Epithelial cell of proximal tubule (primary cell): Measurements from ENCODE around the gene GALNT2. TPM values are rescaled to one million over a fixed set of nuclear protein-coding genes. Genes with fewer than 3 reads are reported as not detected.

Experiments used
- DNase-seq: peaks from one replicate; pipeline ENCODE4 v3.0.0-alpha.2; 2011; ENCODE audit warnings: low read depth
- H3K4me3 ChIP-seq: 2 replicates; pipeline ENCODE4 v1.5.1; 2011; ENCODE audit warnings: low read depth, mild to moderate bottlenecking, low read length
- CTCF ChIP-seq: conservative IDR thresholded peaks from 2 replicates; pipeline ENCODE4 v1.5.1; 2012; ENCODE audit warnings: low read depth, mild to moderate bottlenecking, low read length
- total RNA-seq: library from RNA; depleted of rRNA; stranded (reverse); fragments of >200 nt; gene quantifications from 2 replicates; pipeline ENCODE4 v1.2.3, GENCODE V29; 2015

GALNT2 gene
- total RNA-seq, 1 donor from 2014 or later = 52.1 TPM

- H3K4me3 ChIP-seq = no peak overlapping the region
- TF ChIP-seq CTCF = no peak
- no peak for DNase-seq
Measured at GRCh38 chr1:230126529-230127104, 59.6 kb downstream of the GALNT2 start.

- TF ChIP-seq CTCF = no peak
- no peak for DNase-seq
- no peak overlapping the region for H3K4me3 ChIP-seq
Measured at GRCh38 chr1:230127105-230128054, 60.3 kb downstream of the GALNT2 start.

GRCh38 chr1:230128569-230129285 is 61.7 kb downstream of the GALNT2 start:
- H3K4me3 ChIP-seq = no peak overlapping the region
- no peak for DNase-seq
- no peak for TF ChIP-seq CTCF

- no peak overlapping the region for H3K4me3 ChIP-seq
- no peak for DNase-seq
- no peak for TF ChIP-seq CTCF
Measured at GRCh38 chr1:230129341-230129740, 62.3 kb downstream of the GALNT2 start.

- H3K4me3 ChIP-seq = no peak overlapping the region
- TF ChIP-seq CTCF = no peak
- no peak for DNase-seq
Measured at GRCh38 chr1:230130172-230130944, 63.3 kb downstream of the GALNT2 start.

GRCh38 chr1:230131457-230131856 is 64.4 kb downstream of the GALNT2 start:
- H3K4me3 ChIP-seq = no peak overlapping the region
- DNase-seq = no peak
- no peak for TF ChIP-seq CTCF
